Measurements from ENCODE around the gene MMP21.

DNA sequence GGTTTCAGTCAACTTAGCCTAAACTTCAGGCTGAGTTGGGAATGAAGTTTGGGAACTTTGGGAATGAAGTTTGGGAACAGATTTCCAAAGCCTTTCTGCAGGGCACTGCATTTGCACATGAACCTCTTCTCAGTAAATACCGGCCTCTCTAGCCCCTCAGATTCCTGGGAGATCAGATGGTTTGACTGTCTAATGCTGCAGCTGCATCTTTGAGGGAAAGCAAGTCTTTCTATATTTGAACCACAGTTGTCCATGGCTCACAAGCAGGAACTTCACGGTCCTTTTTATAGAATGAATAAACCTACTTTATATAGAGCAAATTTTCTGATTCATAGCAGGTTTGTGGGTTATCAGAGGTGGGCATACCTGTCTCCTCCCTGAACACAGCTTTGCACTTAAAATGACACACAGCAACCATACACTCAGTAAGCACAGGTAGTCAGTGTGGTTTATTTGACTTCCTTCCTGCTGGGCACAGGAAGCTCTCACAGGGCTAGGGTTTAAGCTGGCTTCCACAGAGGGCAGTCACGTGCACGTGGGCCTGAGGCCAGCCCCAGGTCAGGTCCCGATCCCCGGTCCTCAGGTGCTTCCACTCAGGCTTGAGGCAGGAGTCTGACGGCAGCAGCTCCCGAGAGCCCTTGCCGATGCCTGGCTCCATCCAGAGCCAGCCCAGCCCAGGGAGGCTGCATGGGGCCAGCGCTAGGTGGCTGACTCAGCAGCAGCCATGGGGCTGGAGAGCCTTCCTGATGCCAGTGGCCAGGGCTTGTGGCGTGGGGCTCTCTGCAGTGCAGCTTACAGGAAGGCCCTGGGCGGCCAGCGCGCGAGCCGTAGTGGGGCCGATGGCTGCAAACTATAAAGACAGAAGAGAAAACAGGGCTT, 12.8 kb upstream of the MMP21 start:
- TF ChIP-seq, protein P1, sequence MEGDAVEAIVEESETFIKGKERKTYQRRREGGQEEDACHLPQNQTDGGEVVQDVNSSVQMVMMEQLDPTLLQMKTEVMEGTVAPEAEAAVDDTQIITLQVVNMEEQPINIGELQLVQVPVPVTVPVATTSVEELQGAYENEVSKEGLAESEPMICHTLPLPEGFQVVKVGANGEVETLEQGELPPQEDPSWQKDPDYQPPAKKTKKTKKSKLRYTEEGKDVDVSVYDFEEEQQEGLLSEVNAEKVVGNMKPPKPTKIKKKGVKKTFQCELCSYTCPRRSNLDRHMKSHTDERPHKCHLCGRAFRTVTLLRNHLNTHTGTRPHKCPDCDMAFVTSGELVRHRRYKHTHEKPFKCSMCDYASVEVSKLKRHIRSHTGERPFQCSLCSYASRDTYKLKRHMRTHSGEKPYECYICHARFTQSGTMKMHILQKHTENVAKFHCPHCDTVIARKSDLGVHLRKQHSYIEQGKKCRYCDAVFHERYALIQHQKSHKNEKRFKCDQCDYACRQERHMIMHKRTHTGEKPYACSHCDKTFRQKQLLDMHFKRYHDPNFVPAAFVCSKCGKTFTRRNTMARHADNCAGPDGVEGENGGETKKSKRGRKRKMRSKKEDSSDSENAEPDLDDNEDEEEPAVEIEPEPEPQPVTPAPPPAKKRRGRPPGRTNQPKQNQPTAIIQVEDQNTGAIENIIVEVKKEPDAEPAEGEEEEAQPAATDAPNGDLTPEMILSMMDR (IDR thresholded peaks at IDR 0.05; ENCODE audit: poor library complexity): no peak
- no peak for TF ChIP-seq EZH2 (IDR thresholded peaks at IDR 0.05; ENCODE audit: borderline replicate concordance)

All from hepatocyte (in vitro differentiated cells).